ENCODE results near the gene ARHGAP8.

GRCh38 chr22:44834065-44834464, 81.7 kb downstream of the ARHGAP8 start:
- no peak for TF ChIP-seq CTCF (IDR thresholded peaks at IDR 0.05 in 2 of 3, conservative IDR thresholded peaks at IDR 0.05 in 1 of 3; ENCODE audit: control insufficient read depth in 2 of 3, extremely low read depth in 1 of 3, insufficient read depth in 1 of 3, low read depth in 3 of 3, low read length in 3 of 3)
- no peak for TF ChIP-seq ZNF274 (IDR thresholded peaks at IDR 0.05; ENCODE audit: insufficient read depth, insufficient read length)
- no peak for TF ChIP-seq EZH2 (IDR thresholded peaks at IDR 0.05; ENCODE audit: borderline replicate concordance, control insufficient read depth, low read depth, low read length)
- no peak for TF ChIP-seq EP300 (IDR thresholded peaks at IDR 0.05; ENCODE audit: borderline replicate concordance in 1 of 2, control insufficient read depth in 1 of 2, low read depth in 2 of 2, low read length in 2 of 2)
- no peak for TF ChIP-seq POLR2A (IDR thresholded peaks at IDR 0.05; ENCODE audit: low read depth, low read length)
- TF ChIP-seq REST (IDR thresholded peaks at IDR 0.05; ENCODE audit: low read depth, low read length): no peak
- TF ChIP-seq, protein P1, sequence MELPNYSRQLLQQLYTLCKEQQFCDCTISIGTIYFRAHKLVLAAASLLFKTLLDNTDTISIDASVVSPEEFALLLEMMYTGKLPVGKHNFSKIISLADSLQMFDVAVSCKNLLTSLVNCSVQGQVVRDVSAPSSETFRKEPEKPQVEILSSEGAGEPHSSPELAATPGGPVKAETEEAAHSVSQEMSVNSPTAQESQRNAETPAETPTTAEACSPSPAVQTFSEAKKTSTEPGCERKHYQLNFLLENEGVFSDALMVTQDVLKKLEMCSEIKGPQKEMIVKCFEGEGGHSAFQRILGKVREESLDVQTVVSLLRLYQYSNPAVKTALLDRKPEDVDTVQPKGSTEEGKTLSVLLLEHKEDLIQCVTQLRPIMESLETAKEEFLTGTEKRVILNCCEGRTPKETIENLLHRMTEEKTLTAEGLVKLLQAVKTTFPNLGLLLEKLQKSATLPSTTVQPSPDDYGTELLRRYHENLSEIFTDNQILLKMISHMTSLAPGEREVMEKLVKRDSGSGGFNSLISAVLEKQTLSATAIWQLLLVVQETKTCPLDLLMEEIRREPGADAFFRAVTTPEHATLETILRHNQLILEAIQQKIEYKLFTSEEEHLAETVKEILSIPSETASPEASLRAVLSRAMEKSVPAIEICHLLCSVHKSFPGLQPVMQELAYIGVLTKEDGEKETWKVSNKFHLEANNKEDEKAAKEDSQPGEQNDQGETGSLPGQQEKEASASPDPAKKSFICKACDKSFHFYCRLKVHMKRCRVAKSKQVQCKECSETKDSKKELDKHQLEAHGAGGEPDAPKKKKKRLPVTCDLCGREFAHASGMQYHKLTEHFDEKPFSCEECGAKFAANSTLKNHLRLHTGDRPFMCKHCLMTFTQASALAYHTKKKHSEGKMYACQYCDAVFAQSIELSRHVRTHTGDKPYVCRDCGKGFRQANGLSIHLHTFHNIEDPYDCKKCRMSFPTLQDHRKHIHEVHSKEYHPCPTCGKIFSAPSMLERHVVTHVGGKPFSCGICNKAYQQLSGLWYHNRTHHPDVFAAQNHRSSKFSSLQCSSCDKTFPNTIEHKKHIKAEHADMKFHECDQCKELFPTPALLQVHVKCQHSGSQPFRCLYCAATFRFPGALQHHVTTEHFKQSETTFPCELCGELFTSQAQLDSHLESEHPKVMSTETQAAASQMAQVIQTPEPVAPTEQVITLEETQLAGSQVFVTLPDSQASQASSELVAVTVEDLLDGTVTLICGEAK (IDR thresholded peaks at IDR 0.05; ENCODE audit: borderline replicate concordance): no peak

Measured in GM12878 (cell line).